CD14-positive monocyte (primary cell): ENCODE results near the gene VIM. TPM values are rescaled to one million over a fixed set of nuclear protein-coding genes. Genes with fewer than 3 reads are reported as not detected.

Source experiments
- DNase-seq, 3 donors: peaks; one replicate each; pipeline ENCODE4 v3.0.0-alpha.2; 2011 to 2022
- H2AFZ ChIP-seq: 2 replicates; pipeline ENCODE4 v1.6.0; 2012; ENCODE audit warnings: mild to moderate bottlenecking, low read depth, low read length, inconsistent platforms; ENCODE audit not compliant: insufficient read depth, poor library complexity, severe bottlenecking
- H3K27ac ChIP-seq, 2 donors: 1 replicate in 1 of 2; 2 replicates in 1 of 2; pipeline ENCODE4 v1.5.1; 2012 to 2013; ENCODE audit warnings: low read length in 2 of 2, control low read depth in 1 of 2, inconsistent platforms in 1 of 2, low read depth in 1 of 2, mild to moderate bottlenecking in 1 of 2
- H3K27me3 ChIP-seq, 2 donors: one replicate each; pipeline versions ENCODE4 v1.6.0 to v1.6.1; 2011 to 2013; ENCODE audit warnings: low read length in 2 of 2; ENCODE audit not compliant: control insufficient read depth in 2 of 2, insufficient read depth in 2 of 2
- H3K36me3 ChIP-seq, 2 donors: replicated peaks in 1 of 2; 1 replicate in 1 of 2; 2 replicates in 1 of 2; pipeline versions ENCODE4 v1.5.1 to v1.6.1; 2012 to 2013; ENCODE audit warnings: low read length in 2 of 2, control low read depth in 1 of 2, inconsistent platforms in 1 of 2, mild to moderate bottlenecking in 1 of 2; ENCODE audit not compliant: insufficient read depth in 2 of 2, control insufficient read depth in 1 of 2
- H3K4me1 ChIP-seq, 2 donors: 1 replicate in 1 of 2; 2 replicates in 1 of 2; pipeline versions ENCODE4 v1.5.1 to v1.6.1; 2012 to 2013; ENCODE audit warnings: low read length in 2 of 2, control low read depth in 1 of 2, inconsistent platforms in 1 of 2, mild to moderate bottlenecking in 1 of 2, moderate library complexity in 1 of 2; ENCODE audit not compliant: insufficient read depth in 2 of 2, control insufficient read depth in 1 of 2
- H3K4me2 ChIP-seq: replicated peaks from 2 replicates; pipeline ENCODE3; 2012; ENCODE audit warnings: low read length, moderate library complexity, mild to moderate bottlenecking; ENCODE audit not compliant: poor library complexity, severe bottlenecking; ENCODE audit errors: extremely low read depth
- H3K4me3 ChIP-seq, 3 experiments: fragments of 200-600 bp in 1 of 3; sonication (generic) in 1 of 3; replicated peaks in 1 of 3; 1 replicate in 2 of 3; 2 replicates in 1 of 3; pipeline ENCODE4 v1.5.1; 2011 to 2013; ENCODE audit warnings: low read length in 3 of 3, mild to moderate bottlenecking in 3 of 3, control low read depth in 2 of 3, low read depth in 2 of 3, inconsistent platforms in 1 of 3, moderate library complexity in 1 of 3
- H3K79me2 ChIP-seq: 2 replicates; pipeline ENCODE4 v1.6.0; 2012; ENCODE audit warnings: mild to moderate bottlenecking, control low read depth, inconsistent platforms, low read length, moderate library complexity; ENCODE audit not compliant: insufficient read depth
- H3K9ac ChIP-seq: 2 replicates; pipeline ENCODE4 v1.6.0; 2017; ENCODE audit warnings: low read length, mild to moderate bottlenecking; ENCODE audit not compliant: insufficient read depth, poor library complexity, severe bottlenecking
- H3K9me3 ChIP-seq, 2 donors: replicated peaks in 1 of 2; 1 replicate in 1 of 2; 2 replicates in 1 of 2; pipeline versions ENCODE4 v1.5.1 to v1.6.1; 2012 to 2013; ENCODE audit warnings: low read length in 2 of 2, control low read depth in 1 of 2; ENCODE audit not compliant: control insufficient read depth in 1 of 2, insufficient read depth in 1 of 2
- H4K20me1 ChIP-seq: 2 replicates; pipeline ENCODE4 v1.6.0; 2012; ENCODE audit warnings: mild to moderate bottlenecking, low read length, control low read depth, moderate library complexity; ENCODE audit not compliant: insufficient read depth
- H3K27ac Mint-ChIP-seq, 7 donors: one replicate each; pipeline ENCODE4 v1.8.0; 2020; ENCODE audit warnings: mild to moderate bottlenecking in 7 of 7, mixed read lengths in 7 of 7, moderate library complexity in 6 of 7, inconsistent platforms in 2 of 7
- H3K27me3 Mint-ChIP-seq, 3 donors: one replicate each; pipeline ENCODE4 v1.8.0; 2021 to 2022; ENCODE audit warnings: low read depth in 3 of 3, mild to moderate bottlenecking in 3 of 3, mixed read lengths in 3 of 3, moderate library complexity in 3 of 3, inconsistent platforms in 1 of 3
- H3K36me3 Mint-ChIP-seq, 2 donors: one replicate each; pipeline ENCODE4 v1.8.0; 2020; ENCODE audit warnings: mixed read lengths in 2 of 2, inconsistent platforms in 1 of 2, mild to moderate bottlenecking in 1 of 2
- H3K4me1 Mint-ChIP-seq: one replicate; pipeline ENCODE4 v1.8.0; 2020; ENCODE audit warnings: mild to moderate bottlenecking, mixed read lengths
- H3K4me3 Mint-ChIP-seq, 2 donors: one replicate each; pipeline ENCODE4 v1.8.0; 2020; ENCODE audit warnings: mild to moderate bottlenecking in 2 of 2, mixed read lengths in 2 of 2, moderate library complexity in 1 of 2
- H3K9me3 Mint-ChIP-seq, 7 donors: one replicate each; pipeline ENCODE4 v1.8.0; 2020 to 2022; ENCODE audit warnings: mixed read lengths in 7 of 7, mild to moderate bottlenecking in 6 of 7, moderate library complexity in 6 of 7, inconsistent platforms in 2 of 7
- WGBS: methylation state at CpG from one replicate; pipeline ENCODE4 v1.1.5; 2013; ENCODE audit warnings: missing lambda C conversion rate; ENCODE audit not compliant: insufficient coverage; 5-methylcytosine and 5-hydroxymethylcytosine counted together
- intact Hi-C, 2 donors: fragments of 100-400 bp; cut with micrococcal nuclease; formaldehyde crosslinking; loops; one replicate each; pipeline versions ENCODE4 v1.15.0 to v1.15.1; 2023
- polyA plus RNA-seq, 3 donors: library from polyadenylated mRNA; depleted of rRNA in 1 of 3; unstranded in 2 of 3; stranded (reverse) in 1 of 3; fragments of 300-500 nt in 2 of 3; fragments of >200 nt in 1 of 3; fragmentation: Illumina TruSeq in 2 of 3; gene quantifications; 1 replicate in 2 of 3; 2 replicates in 1 of 3; pipeline ENCODE4 v1.2.3, GENCODE V29; 2012 to 2021
- TF ChIP-seq, protein P1 (sequence below): fragments of 200-600 bp; IDR thresholded peaks from one replicate; pipeline ENCODE4 v1.8.0; 2022; ENCODE audit warnings: antibody characterized with exemption, mild to moderate bottlenecking

Gene VIM
- polyA plus RNA-seq, 3 donors, result 697 to 4,055 (median 932) TPM

DNA sequence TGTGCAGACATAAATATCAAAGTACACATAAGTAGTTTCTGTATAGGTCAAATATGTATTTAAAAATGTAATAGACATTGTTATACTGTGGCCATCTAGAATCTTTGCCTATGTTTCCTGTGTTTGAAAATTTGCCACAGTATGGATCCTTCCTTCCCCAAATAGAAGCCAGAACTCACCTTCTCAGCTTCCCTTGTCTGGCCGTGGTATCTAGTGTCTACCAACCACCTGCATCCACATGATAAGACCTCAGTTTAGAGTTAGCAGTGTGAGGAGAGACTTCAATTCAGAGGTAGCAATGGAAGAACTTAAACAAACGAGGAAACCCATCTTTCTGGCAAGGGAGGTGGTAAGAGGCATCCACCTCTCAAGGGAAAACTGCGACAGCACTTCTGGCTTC, 31.5 kb upstream of the VIM start:
- H3K9ac ChIP-seq, result no peak overlapping the region
- Mint-ChIP-seq H3K9me3 (peaks cover 0 to 6% (median 0%) of the 10 kb centered on the region in 7 donors), H3K36me3 (peaks cover 0 to 10% of the 10 kb centered on the region in 2 donors), H3K4me3 (no peak overlapping the region), H3K27me3 (no peaks in the 10 kb centered on the region), H3K4me1 (peaks cover 18% of the 10 kb centered on the region), H3K27ac (peak overlapping the region in 1 of 7 donors; percentile 59)
- H4K20me1 ChIP-seq, result no peaks in the 10 kb centered on the region
- no CpG with 5 or more reads among the region's 3 CpGs for WGBS
- peaks cover 20% of the 10 kb centered on the region for H3K79me2 ChIP-seq
- TF ChIP-seq, protein P1, sequence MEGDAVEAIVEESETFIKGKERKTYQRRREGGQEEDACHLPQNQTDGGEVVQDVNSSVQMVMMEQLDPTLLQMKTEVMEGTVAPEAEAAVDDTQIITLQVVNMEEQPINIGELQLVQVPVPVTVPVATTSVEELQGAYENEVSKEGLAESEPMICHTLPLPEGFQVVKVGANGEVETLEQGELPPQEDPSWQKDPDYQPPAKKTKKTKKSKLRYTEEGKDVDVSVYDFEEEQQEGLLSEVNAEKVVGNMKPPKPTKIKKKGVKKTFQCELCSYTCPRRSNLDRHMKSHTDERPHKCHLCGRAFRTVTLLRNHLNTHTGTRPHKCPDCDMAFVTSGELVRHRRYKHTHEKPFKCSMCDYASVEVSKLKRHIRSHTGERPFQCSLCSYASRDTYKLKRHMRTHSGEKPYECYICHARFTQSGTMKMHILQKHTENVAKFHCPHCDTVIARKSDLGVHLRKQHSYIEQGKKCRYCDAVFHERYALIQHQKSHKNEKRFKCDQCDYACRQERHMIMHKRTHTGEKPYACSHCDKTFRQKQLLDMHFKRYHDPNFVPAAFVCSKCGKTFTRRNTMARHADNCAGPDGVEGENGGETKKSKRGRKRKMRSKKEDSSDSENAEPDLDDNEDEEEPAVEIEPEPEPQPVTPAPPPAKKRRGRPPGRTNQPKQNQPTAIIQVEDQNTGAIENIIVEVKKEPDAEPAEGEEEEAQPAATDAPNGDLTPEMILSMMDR, result no peak
- no peak overlapping the region for H2AFZ ChIP-seq
- H3K4me3 ChIP-seq, result no peak overlapping the region
- no peaks in the 10 kb centered on the region for H3K36me3 ChIP-seq
- H3K4me1 ChIP-seq, result peaks cover 4 to 12% of the 10 kb centered on the region in 2 donors
- H3K27ac ChIP-seq, result no peak overlapping the region
- intact Hi-C loops, result loop anchor here in 1 of 2 donors (10.0 kb wide), 1 partner anchor 72 kb away; the partner anchor contains the start of gene CUBN
- H3K27me3 ChIP-seq, result no peaks in the 10 kb centered on the region
- H3K9me3 ChIP-seq, result no peaks in the 10 kb centered on the region
- DNase-seq, result no peak
- H3K4me2 ChIP-seq, result no peak overlapping the region

GRCh38 chr10:17199351-17199804, 28.7 kb upstream of the VIM start:
- Histone ChIP-seq H3K36me3 (no peaks in the 10 kb centered on the region), H3K4me2 (no peak overlapping the region), H3K4me1 (peaks cover 8 to 16% of the 10 kb centered on the region in 2 donors), H3K9me3 (no peaks in the 10 kb centered on the region), H4K20me1 (no peaks in the 10 kb centered on the region), H3K4me3 (no peak overlapping the region), H3K9ac (peak overlapping the region; percentile 85), H3K79me2 (peaks cover 14% of the 10 kb centered on the region), H2AFZ (no peak overlapping the region), H3K27ac (peak overlapping the region in 1 of 2 donors; percentile 96), H3K27me3 (no peaks in the 10 kb centered on the region)
- DNase-seq, result no peak
- peaks cover 0 to 2% (median 0%) of the 10 kb centered on the region in 7 donors for H3K9me3 Mint-ChIP-seq
- 92% methylated on average over 7 of the region's 9 CpGs for WGBS
- no peaks in the 10 kb centered on the region for H3K27me3 Mint-ChIP-seq
- H3K36me3 Mint-ChIP-seq, result peaks cover 2 to 3% of the 10 kb centered on the region in 2 donors
- TF ChIP-seq, protein P1, result no peak
- H3K4me3 Mint-ChIP-seq, result peak overlapping the region; percentile 40 to 90
- peaks cover 21% of the 10 kb centered on the region for H3K4me1 Mint-ChIP-seq
- intact Hi-C loops, result loop anchor here in 1 of 2 donors (10.0 kb wide), 1 partner anchor 75 kb away; the partner anchor contains the start of gene CUBN
- H3K27ac Mint-ChIP-seq, result peak overlapping the region in 6 of 7 donors; percentile 10 to 100 (median 52)
